Measurements from ENCODE around the gene ZBTB9. TPM values are rescaled to one million over a fixed set of nuclear protein-coding genes. Genes with fewer than 3 reads are reported as not detected.

ZBTB9 gene
- total and polyA plus RNA-seq, 8 donors: 0.45 to 7.8 (median 2.6) TPM; not detected in 1

DNA sequence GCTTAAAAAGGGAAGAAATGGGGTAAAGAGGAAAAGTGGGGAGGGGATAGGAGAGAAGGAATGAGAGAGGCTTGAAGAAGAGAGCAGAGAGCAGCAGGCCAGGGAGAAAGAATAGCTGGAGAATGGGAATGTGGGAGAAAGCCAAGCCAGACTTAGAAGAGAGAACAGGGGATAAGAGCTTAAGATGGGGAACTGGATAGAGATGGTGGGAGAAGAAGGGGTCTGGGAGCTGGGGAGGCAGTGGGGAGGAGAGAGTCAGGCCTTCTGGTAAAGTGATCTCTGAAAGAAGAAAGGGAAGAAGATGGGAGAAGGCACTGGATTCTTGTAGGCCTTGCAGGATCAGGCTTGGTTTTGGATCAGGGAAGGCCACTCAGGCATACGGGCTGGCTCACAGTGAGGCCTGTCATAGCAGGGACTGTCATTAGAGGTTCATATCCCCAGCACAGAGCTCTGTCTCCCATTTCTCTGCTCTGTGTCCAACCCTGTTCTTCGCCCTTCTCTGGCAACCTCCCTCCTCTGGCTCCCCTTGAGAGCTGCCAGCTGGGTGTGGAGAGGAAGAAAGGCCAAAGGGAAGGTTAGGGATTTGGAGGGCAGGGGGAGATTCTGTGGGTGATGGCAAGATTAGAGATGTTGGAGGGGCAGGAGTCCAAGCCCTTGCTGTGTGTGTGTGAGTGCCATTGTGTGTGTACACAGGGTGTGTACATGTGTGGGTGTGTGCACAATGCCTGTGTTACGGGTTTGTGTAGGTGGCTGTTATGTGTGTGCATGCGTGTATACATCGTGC lies 25.2 kb upstream of the ZBTB9 start:
- H3K36me3 ChIP-seq: peaks cover 0 to 6% (median 0%) of the 10 kb centered on the region in 4 donors
- no peaks in the 10 kb centered on the region for H3K9me3 ChIP-seq
- peak in 1 of 2 donors; percentile 39 for DNase-seq
- intact Hi-C loops (cut with DNase I; ENCODE audit: low total_unique reads): no loop called here
- WGBS, 5 donors: 51 to 61% (median 56%) methylated on average over 5 of the region's 5 CpGs
- no peak overlapping the region for H3K4me3 ChIP-seq
- H3K4me1 ChIP-seq: peaks cover 38 to 91% (median 70%) of the 10 kb centered on the region in 4 donors
- H3K27me3 ChIP-seq: no peaks in the 10 kb centered on the region
- no peak for TF ChIP-seq POLR2AphosphoS5 (IDR thresholded peaks at IDR 0.05)
- TF ChIP-seq, protein P1, sequence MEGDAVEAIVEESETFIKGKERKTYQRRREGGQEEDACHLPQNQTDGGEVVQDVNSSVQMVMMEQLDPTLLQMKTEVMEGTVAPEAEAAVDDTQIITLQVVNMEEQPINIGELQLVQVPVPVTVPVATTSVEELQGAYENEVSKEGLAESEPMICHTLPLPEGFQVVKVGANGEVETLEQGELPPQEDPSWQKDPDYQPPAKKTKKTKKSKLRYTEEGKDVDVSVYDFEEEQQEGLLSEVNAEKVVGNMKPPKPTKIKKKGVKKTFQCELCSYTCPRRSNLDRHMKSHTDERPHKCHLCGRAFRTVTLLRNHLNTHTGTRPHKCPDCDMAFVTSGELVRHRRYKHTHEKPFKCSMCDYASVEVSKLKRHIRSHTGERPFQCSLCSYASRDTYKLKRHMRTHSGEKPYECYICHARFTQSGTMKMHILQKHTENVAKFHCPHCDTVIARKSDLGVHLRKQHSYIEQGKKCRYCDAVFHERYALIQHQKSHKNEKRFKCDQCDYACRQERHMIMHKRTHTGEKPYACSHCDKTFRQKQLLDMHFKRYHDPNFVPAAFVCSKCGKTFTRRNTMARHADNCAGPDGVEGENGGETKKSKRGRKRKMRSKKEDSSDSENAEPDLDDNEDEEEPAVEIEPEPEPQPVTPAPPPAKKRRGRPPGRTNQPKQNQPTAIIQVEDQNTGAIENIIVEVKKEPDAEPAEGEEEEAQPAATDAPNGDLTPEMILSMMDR (IDR thresholded peaks at IDR 0.05): no peak
- TF ChIP-seq EP300 (IDR thresholded peaks at IDR 0.05): no peak
- no peak for TF ChIP-seq POLR2A (IDR thresholded peaks at IDR 0.05)
- H3K27ac ChIP-seq: peak overlapping the region; percentile 51 to 95 (median 69)

DNA sequence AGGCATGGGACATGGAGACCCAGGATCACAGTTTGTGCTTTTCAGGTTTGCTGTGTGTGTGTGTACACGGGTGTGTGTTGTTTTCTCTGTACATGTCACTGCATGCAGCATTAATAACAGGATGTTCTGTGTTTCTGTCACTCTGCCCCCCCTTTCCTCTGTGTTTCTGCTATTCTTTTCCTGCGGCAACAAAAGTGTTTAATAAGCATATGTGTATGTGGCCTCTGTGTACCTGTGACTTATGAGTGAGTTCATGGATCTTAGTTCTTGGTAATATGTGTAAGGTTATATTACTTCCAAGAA lies 24.7 kb upstream of the ZBTB9 start:
- Histone ChIP-seq H3K9me3 (no peaks in the 10 kb centered on the region), H3K4me1 (peaks cover 36 to 89% (median 64%) of the 10 kb centered on the region in 4 donors), H3K27ac (peak overlapping the region in 3 of 5 donors; percentile 69 to 95 (median 94)), H3K36me3 (peaks cover 0 to 8% (median 0%) of the 10 kb centered on the region in 4 donors), H3K4me3 (no peak overlapping the region), H3K27me3 (no peaks in the 10 kb centered on the region)
- 33 to 44% (median 39%) methylated on average over 2 of the region's 2 CpGs for WGBS, 5 donors
- no peak for DNase-seq
- intact Hi-C loops (cut with DNase I; ENCODE audit: low total_unique reads): no loop called here
- TF ChIP-seq EP300 (IDR thresholded peaks at IDR 0.05) (no peak), POLR2A (IDR thresholded peaks at IDR 0.05) (no peak), POLR2AphosphoS5 (IDR thresholded peaks at IDR 0.05) (peak in 1 of 3 donors; percentile 25)
- TF ChIP-seq, protein P1 (IDR thresholded peaks at IDR 0.05): no peak

DNA sequence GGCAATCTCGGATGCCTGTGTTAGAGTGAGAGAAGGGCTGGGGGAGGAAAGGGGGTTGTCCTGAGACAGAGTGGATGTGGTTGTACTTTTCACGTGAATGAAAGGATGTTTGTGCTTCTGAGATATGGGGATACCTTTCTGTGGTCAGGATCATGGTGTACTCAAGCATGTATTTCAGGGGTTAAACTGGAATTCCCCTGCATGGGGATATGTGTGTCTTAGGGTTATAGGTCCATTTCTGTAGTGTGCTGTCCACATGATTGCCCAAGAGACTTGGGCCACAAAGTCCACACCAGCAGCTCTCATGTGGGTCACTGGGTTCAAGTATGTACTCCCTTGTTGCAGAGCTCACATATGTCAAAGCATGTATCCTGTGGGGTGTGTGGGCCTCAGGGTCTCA lies 24.0 kb upstream of the ZBTB9 start:
- Histone ChIP-seq H3K4me1 (peaks cover 31 to 83% (median 59%) of the 10 kb centered on the region in 4 donors), H3K36me3 (peaks cover 4 to 14% (median 4%) of the 10 kb centered on the region in 4 donors), H3K4me3 (no peak overlapping the region), H3K27me3 (no peaks in the 10 kb centered on the region), H3K27ac (peak overlapping the region in 2 of 5 donors; percentile 40 to 82), H3K9me3 (no peaks in the 10 kb centered on the region)
- TF ChIP-seq, protein P1 (IDR thresholded peaks at IDR 0.05): no peak
- TF ChIP-seq EP300 (IDR thresholded peaks at IDR 0.05): no peak
- no peak for TF ChIP-seq POLR2A (IDR thresholded peaks at IDR 0.05)
- no peak for TF ChIP-seq POLR2AphosphoS5 (IDR thresholded peaks at IDR 0.05)
- intact Hi-C loops (cut with DNase I; ENCODE audit: low total_unique reads): no loop called here
- DNase-seq: no peak
- 39 to 63% (median 58%) methylated on average over 2 of the region's 2 CpGs for WGBS, 5 donors

DNA sequence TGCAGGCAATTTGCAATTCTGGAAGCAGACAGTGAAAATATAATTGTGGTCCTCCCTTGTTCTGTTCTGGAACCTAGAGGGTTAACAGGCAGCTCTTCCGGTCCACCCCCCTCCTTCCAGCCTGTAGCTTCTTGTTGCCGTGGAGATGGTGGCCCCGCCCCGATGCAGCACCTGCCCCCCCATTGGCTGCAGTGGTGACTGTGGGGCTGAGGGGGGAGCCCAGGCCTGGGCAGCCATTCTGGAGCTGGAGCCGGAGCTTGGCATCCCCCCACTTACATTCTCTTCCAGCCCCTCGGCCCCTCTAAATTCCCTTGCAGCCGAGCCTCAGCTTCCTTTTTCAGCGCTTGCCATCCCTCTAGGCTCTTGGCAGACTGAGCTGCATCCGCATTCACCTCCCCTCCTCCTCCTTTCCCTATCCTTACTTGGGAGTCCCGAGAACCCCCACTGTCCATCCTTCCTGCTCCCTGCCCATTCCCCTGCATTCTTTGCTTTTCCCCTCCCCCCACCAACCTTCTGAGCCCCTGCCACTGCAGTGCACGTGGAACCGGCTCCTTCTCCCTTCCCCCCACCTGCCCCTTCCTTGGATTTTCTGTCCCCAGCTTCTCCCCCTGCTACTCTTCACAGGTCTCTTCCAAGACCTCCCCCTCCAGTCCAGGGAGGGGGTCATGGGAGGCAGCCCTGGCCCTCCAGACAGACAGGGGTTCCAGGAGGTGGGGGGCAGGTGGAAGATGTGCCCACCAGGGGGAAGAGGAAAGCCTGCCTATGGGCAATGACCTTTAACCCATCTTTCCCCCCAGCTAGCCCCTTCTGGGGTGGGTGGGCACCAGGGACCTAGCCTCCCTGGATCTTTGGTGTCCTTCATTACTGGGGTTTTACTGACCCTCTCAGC lies 23.1 kb upstream of the ZBTB9 start:
- Histone ChIP-seq H3K27me3 (no peaks in the 10 kb centered on the region), H3K36me3 (peaks cover 13 to 23% (median 13%) of the 10 kb centered on the region in 4 donors), H3K4me3 (peak overlapping the region; percentile 7 to 29 (median 20)), H3K27ac (peak overlapping the region in 2 of 5 donors; percentile 65 to 82), H3K4me1 (peaks cover 29 to 77% (median 54%) of the 10 kb centered on the region in 4 donors), H3K9me3 (no peaks in the 10 kb centered on the region)
- intact Hi-C loops (cut with DNase I; ENCODE audit: low total_unique reads): no loop called here
- peak; percentile 43 to 93 for DNase-seq
- WGBS, 5 donors: 12 to 24% (median 21%) methylated on average over 9 to 12 of the region's 12 CpGs
- TF ChIP-seq EP300 (IDR thresholded peaks at IDR 0.05) (no peak), POLR2A (IDR thresholded peaks at IDR 0.05) (no peak), POLR2AphosphoS5 (IDR thresholded peaks at IDR 0.05) (no peak)
- TF ChIP-seq, protein P1 (IDR thresholded peaks at IDR 0.05): no peak
